GM19438 (cell line): ENCODE results near the gene MRGPRX4.
"Not testable (repeated sequence)": the region's sequence is repeated elsewhere in the genome, so short reads cannot be mapped to it uniquely, and the experiment has no call there.

Experiments used
- ATAC-seq: cut with Tn5 transposase; IDR thresholded peaks from one replicate; pipeline ENCODE4 v1.9.1; 2021; ENCODE audit warnings: low read depth; ENCODE audit not compliant: unreplicated experiment

The MRGPRX4 gene

DNA sequence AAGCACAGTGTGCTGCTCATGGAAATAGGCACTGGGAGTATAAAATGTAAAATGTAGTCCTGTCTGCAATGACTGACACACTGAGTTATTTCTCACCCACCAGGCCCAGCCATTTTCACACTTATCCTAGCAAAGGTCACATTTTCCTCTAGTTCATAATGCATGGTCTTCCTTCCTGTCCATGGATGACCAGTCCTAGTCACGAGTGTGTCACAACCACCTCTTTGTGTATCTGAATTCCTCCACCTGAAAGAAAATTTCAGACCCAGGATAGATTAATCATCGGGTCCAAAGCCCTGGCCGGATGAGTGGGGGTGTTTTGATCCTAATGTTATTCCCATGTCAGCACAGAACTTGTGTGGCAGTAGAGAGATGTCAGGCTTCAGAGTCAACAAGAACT is at the start of gene MRGPRX4:
Gene MRGPRX4 (plus strand): TSS at position 172 of the 400 bp plus-strand sequence. CDS start 420 bp downstream, outside the sequence.
- ATAC-seq = no peak

DNA sequence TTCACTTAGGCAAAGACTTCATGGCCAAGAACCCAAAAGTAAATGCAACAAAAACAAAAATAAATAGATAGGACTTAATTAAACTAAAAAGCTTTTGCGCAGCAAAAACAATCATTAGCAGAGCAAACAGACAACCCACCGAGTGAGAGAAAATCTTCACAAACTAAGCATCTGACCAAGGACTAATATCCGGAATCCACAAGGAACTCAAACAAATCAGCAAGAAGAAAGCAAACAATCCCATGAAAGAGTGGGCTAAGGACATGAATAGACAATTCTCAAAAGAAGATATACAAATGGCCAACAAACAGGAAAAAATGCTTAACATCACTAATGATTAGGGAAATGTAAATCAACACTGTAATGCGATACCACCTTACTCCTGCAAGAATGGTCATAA is 41.5 kb upstream of the MRGPRX4 start:
- not testable (repeated sequence) for ATAC-seq

DNA sequence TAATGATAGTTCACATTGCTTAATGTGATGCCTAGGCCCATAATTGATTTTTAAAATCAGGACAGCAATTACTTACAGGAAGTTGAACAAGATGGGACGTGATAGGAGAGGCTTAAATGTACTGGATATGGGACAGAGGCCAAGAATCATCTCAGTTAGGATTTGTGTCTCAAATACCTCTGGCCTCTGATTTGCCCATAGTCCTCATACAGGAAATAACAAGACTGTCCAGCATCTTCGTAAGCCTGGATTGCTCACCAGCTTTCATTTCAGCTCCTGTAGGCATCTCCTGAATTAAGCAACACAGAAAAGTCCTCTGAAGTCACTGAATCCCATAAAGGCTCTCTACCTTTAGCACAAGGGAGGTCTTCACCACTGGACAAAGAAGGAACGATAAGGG is 40.3 kb upstream of the MRGPRX4 start, which contains the start of gene MRGPRX3:
Gene MRGPRX3 (plus strand): TSS at position 231 of the 400 bp plus-strand sequence. CDS start 4,632 bp downstream, outside the sequence.
- no peak for ATAC-seq

DNA sequence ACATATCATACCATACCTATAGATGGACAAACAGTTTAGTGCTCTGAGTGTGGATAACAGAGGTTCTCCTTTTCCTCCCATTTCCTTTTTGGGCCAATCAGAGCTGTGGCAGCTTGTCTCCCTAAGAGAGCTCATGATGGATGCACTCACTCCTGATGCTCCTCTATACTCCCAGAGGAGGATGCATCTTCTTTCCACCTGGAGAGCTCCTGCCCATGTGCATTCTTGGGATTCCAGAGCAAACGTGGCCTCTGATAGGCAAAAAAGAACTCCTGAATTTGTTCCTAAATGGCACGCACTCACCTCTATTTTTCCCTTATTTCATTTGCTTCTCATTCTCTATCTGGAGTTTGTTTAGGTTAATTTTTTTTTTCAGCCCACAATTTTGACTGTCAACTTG is 37.3 kb upstream of the MRGPRX4 start:
- ATAC-seq = no peak

DNA sequence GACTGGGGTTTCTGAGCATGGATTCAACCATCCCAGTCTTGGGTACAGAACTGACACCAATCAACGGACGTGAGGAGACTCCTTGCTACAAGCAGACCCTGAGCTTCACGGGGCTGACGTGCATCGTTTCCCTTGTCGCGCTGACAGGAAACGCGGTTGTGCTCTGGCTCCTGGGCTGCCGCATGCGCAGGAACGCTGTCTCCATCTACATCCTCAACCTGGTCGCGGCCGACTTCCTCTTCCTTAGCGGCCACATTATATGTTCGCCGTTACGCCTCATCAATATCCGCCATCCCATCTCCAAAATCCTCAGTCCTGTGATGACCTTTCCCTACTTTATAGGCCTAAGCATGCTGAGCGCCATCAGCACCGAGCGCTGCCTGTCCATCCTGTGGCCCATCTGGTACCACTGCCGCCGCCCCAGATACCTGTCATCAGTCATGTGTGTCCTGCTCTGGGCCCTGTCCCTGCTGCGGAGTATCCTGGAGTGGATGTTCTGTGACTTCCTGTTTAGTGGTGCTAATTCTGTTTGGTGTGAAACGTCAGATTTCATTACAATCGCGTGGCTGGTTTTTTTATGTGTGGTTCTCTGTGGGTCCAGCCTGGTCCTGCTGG is 35.3 kb upstream of the MRGPRX4 start:
- no peak for ATAC-seq

DNA sequence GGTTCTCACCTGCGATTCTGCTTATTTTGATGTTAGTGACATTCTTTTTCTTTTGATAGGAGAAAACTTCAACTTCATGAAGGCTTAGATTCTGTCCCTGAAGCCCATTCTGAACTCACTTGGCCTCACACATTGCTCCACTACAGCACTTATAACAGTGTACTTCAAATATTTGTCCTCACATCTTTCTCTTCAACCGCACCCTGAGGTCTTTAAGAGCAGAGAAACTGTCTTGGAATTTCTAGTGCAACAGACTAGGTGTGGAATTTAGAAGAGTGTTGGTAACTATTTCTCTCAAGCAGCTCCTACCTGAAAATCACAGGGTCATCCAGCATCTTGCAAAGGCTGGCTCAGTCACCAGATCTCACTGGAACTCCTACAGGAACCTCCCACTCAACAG is 32.5 kb upstream of the MRGPRX4 start:
- no peak for ATAC-seq

DNA sequence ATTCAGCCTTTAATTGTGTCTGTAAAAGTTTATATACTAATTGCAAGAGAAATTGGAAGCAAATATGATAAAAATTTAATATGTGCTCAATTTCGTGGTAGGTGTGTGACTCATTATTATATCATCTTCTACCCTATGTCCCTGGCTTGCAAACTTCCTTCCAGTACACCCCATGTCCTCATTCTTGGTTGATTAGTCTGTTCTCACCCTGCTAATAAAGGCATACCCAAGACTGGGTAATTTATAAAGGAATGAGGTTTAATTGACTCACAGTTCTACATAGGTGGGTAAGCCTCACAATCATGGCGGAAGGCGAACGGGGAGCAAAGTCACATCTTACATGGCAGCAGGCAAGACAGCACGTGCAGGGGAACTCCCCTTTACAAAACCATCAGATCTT is 28.4 kb upstream of the MRGPRX4 start:
- no peak for ATAC-seq

DNA sequence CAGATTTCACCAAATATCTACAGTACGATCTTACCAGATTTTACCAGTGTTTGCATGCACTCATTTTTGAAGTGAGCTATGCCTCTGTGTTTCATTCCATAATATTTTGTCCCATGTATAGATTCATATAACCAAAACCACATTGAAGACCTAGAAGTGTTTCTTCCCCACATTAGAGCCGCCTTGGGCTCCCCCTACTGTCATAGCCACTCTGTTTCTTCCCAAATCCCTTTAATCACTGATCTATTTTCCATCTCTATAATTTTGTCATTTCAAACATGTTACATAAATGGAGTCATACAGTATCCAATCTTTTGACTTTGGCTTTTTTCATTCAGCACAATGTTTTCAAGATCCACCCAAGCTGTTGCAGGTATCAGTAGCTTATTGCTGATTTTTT is 27.6 kb upstream of the MRGPRX4 start:
- ATAC-seq = no peak

DNA sequence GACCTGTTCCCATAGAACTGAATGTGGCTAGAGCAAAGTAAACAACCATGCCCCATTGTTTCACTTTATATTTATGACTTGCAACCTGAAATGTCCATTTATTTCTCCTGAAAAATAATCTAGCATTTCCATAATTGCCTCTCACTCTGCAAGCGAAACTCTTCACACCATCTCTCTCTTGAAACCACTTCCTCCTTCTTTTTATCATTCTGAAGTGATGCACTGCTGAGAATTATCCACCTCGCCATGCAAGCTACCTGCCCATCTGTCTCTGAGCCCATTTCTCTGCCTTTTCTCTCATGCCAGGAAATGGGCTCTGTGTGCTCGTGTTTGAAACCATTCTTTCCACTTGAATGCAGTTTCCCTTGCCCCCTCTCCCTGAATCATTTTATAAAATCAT is 26.8 kb upstream of the MRGPRX4 start:
- no peak for ATAC-seq

DNA sequence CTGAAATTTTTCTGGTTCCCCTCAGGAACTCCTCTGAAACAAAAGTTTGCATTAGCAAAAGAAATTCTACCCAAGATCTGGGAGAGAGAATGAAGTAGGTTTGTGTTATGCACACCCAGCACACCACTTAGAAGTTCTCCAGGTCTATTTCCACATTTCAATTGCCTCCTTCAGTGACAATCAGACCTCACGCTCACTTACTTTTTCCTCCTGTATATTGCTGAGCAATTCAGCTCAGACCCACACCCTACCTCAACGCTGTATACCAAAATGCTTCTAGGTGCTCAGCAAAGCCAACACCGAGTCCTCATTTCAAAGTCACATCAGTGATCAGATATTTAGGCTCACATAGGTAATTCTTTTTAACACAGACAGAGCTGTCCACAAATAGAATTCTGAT is 21.1 kb upstream of the MRGPRX4 start:
- ATAC-seq = no peak

DNA sequence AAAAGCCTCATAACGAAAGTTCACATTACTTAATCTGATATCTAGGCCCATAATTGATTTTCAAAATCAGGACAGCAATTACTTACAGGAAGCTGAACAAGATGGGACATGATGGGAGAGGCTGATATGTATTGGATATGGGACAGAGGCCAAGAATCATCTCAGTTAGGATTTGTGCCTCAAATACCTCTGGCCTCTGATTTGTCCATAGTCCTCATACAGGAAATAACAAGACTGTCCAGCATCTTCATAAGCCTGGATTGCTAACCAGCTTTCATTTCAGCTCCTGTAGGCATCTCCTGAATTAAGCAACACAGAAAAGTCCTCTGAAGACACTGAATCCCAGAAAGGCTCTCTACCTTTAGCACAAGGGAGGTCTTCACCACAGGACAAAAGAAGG is 4.3 kb upstream of the MRGPRX4 start:
- no peak for ATAC-seq

DNA sequence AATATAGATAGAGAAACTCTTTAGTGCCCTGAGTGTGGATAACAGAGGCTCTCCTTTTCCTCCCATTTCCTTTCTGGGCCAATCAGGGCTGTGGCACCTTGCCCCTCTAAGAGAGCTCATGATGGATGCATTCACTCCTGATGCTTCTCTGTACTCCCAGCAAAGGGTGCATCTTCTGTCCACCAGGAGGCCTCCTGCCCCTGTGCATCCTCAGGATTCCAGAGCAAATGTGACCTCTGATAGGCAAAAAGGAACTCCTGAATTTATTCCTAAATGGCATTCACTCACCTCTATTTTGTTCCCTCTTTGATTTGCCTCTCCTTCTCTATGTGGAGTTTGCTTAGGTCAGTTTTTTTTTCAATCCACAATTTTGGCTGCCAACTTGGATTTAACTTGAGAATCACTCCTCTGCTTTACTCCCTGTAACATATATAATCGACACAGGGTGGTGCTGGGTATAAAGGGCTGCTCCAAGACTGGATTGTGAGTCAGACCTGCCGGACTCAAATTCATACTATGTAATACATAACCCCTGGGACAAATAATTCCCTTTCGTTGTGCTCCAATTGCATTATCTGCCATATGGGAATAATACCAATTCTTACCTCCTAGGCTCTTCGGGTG is 1.1 kb upstream of the MRGPRX4 start:
- no peak for ATAC-seq

DNA sequence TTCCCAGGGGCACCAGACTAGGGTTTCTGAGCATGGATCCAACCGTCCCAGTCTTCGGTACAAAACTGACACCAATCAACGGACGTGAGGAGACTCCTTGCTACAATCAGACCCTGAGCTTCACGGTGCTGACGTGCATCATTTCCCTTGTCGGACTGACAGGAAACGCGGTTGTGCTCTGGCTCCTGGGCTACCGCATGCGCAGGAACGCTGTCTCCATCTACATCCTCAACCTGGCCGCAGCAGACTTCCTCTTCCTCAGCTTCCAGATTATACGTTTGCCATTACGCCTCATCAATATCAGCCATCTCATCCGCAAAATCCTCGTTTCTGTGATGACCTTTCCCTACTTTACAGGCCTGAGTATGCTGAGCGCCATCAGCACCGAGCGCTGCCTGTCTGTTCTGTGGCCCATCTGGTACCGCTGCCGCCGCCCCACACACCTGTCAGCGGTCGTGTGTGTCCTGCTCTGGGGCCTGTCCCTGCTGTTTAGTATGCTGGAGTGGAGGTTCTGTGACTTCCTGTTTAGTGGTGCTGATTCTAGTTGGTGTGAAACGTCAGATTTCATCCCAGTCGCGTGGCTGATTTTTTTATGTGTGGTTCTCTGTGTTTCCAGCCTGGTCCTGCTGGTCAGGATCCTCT is 709 bp downstream of the MRGPRX4 start:
- ATAC-seq = no peak

DNA sequence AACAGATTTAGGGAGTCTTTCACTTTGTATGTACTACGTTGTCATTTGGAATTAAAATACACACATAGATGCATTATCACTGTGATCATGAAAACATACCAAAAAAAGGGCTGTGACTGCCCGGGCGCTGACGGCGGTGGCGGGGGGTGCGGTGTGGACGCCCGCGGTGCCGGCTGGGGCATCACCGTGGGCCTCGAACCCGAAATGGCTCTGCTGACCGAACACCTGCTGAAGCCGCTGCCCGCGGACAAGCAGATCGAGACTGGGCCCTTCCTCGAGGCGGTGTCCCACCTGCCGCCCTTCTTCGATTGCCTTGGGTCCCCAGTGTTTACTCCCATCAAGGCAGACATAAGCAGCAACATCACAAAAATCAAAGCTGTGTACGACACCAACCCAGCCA is 16.2 kb downstream of the MRGPRX4 start:
- ATAC-seq = no peak

DNA sequence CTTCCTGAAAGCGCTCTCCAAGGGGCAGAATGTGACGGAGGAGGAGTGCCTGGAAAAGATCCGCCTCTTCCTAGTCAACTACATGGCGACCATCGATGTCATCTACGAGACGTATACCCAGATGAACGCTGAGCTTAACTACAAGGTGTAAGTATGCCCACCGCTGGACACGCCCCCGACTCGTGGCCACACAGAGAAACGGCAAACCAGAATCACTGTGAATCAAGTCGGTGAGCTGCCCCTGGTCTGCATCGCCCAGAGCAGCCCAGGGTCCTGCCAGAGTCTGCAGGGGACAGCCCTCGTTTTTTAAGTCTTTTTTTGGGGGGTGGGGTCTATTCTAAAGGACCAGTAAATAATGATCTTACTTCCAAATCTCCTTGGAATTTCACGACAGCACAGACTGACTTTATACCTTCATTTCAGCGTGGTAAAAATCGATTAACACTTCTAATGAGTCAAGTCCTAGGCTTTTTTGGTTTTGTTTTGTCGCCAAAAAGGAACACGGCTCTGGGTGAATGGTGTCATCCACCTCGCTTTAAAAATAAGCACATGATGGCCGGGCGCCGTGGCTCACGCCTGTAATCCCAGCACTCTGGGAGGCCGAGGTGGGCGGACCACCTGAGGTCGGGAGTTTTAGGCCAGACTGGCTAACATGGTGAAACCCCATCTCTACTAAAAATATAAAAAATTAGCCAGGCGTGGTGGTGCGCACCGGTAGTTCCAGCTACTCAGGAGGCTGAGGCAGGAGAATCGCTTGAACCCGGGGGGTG is 17.0 kb downstream of the MRGPRX4 start:
- not testable (repeated sequence) for ATAC-seq

DNA sequence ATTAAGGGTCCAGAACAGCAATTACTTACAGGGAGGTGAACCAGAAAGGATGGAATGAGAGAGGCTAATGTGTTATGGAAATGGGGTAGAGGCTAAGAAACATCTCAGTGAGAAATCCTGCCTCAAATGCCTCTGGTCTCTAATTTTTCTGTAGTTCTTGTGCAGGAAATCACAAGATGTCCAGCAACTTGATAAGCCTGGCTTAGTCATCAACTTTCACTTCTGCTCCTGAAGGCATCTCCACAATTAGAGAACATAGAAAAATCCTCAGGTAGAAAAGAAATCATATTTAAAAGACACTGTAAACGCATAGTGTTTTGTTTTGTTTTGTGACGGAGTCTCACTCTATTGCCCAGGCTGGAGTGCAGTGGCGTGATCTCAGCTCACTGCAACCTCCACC is 18.7 kb downstream of the MRGPRX4 start:
- ATAC-seq = no peak

DNA sequence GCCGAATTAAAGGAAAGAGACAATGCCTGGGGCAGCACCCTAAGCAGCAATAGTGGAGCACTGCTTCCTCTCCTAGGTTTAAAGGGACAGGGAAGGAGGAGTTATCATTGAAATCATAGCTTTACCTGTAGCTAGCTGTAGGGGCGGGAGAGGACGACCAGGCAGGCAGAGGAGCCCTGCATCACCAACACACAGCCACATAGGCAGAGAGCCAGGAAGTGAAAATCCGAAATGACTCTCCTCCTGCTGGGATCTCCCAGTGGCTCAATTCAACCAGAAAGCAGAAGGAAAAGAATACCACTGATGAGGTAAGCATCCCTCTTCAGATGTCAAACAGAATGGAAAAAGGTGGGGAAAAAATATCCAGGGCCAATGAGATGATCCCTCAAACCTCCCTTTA is 20.4 kb downstream of the MRGPRX4 start:
- ATAC-seq = no peak

DNA sequence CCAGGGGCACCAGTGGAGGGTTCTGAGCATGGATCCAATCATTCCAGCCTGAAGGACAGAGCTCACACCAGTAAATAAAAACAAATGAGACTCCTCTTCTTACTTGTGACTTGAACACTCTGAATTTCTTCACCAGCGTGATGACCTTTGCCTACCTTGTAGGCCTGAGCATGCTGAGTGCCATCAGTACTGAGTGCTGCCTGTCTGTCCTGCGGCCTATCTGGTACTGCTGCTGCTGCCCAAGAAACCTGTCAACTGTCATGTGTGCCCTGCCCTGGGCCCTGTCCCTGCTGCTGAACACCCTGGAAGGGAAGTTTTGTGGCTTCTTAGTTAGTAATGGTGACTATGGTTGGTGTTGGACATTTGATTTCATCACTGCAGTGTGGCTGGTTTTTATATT is 23.9 kb downstream of the MRGPRX4 start:
- no peak for ATAC-seq

DNA sequence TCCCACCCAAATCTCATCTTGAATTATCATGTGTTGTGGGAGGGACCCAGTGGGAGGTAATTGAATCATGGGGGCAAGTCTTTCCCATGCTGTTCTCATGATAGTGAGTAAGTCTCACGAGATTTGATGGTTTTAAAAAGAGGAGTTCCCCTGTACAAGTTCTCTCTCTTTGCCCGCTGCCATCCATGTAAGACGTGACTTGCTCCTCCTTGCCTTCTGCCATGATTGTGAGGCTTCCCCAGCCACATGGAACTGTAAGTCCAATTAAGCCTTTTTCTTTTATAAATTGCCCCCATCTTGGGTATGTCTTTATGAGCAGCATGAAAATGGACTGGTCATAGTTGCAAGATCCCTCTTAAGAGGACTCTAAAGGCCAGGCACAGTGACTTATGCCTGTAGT is 25.1 kb downstream of the MRGPRX4 start:
- not testable (repeated sequence) for ATAC-seq

DNA sequence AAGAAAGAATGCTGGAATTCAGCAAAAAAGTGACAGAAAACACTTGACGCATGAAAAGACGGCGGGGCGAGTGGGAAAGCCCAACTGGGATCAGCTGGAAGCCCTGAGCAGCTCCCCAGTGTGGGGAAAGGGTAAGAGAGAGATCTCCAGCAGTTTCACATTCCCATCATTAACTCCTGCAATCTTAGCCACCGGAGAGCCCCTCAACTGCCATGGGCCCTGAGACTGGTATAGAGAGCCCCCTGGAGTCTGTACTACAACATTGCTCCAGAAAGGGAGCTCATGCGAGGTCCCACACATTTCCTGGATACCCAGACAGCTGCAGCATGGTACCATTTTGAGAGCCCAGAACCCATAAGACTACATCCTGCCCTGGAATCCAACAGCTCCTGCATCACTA is 31.1 kb downstream of the MRGPRX4 start:
- no peak for ATAC-seq

DNA sequence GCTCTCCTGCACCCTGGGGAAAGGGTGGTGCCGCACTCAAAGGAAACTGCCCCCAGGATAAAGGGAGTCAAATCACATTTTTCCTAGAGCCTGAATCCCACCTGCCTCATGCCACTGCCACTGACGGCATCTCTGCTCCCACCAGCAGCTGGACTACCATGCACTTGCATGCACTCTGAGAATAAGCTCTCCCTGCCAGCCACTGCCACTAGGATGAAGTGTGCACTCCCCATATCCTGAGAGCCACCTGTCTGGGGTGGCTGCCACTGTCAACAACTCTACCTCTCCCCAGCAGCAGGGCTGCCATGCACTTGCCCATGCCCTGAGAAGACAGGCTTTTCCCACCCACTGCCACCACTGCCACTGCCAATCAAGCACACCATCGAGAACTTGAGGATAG is 31.6 kb downstream of the MRGPRX4 start:
- no peak for ATAC-seq
